Measurements from ENCODE around the gene AFF3.

AFF3 gene

DNA sequence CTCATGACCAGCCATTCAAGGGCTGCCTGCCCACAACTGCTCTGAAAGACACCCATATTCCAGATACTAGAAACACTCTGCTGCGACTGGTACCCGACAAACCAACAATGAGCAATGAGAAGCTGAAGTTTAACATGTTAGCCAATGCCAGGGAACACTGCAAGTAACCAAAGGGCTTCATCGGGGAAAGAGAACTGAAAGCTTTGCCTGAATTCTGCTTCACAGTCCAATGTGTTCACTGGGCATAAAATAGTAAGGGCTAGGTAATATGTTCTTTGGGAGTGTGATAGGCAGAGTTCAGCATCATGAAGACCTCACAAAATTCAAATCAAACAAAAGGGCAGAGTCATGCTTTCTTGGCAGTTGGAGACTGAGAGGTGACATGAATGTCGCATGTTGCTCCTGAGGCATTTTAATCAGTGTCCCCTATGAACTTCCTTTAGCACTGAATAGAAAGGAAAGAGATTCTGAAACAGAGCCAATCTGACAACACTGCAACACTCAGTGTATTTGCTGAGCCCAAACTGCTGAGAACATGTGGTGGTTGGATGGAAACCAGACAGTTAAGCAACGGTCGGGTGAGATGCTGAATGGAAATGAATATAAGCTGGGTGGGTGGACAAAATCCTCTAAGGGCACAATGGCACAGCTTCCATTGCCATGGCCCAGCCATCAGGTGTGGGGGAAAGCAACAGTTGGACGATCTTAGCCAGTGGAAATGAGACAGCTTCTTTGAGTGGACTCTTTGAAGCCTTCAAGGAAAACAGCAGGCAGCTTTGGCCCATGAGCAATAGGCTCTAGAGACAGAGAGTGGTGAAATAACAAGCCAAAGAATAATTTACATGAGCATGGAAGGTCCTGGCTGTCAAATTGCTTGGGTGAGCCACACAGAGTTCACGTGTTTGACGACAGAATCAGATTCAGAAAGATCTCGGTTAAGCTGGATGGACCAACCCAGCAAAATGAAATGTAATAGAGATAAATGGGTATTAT lies 277.5 kb downstream of the AFF3 start:
- no peak for DNase-seq (ENCODE audit: low spot score)

DNA sequence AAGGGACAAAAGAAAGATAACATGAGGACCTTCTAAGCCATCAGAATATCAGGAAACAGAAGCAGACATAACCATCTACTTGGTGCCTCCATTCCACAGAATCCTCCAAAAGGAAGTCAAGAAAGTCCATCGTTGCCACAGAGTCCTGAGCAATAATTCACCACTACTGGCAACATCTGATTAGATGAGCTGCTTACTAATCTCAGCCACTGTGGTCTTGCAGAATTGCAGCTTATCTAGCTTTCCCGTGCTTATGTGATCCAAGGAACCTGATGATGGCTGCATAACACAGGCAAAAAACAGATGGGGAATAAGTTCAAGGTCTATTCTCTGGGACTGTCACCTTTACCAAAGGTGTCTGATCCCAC lies 278.5 kb downstream of the AFF3 start:
- no peak for FAIRE-seq
- DNase-seq (ENCODE audit: low spot score): peak; percentile 58

More for the DNA sequence above, 277.5 kb downstream of the AFF3 start:
- FAIRE-seq: no peak

DNA sequence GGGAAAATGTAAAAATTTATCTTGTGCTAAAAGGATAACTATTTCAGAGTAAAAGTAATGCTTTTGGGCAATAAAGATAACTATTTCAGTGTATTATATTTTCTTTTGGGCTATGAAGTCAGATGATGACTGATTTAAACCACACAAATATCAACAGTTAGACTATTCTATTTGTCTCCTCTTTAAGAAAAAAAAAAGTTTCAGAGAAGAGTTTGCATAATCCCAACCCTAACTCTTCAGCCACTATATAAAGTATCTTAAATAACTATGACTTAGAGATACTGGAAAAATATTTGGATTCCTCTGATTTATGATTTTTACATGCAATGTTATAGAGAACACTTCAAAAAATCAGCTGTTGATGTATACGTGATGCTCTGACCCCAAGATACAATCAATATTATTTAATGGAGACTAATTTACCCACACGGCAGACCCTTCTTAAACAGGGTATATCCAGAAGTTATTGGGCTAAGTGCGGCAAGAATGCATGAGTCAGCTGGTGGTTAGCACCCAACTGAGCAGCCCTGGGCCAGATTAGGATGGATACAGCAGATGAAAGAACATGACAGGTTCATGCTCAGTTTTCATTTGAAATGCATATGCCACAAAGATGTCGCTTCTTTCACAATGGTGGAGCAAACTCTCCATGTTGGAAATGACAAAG lies 279.0 kb downstream of the AFF3 start:
- FAIRE-seq (peak; percentile 85), DNase-seq (ENCODE audit: low spot score) (peak; percentile 49)

DNA sequence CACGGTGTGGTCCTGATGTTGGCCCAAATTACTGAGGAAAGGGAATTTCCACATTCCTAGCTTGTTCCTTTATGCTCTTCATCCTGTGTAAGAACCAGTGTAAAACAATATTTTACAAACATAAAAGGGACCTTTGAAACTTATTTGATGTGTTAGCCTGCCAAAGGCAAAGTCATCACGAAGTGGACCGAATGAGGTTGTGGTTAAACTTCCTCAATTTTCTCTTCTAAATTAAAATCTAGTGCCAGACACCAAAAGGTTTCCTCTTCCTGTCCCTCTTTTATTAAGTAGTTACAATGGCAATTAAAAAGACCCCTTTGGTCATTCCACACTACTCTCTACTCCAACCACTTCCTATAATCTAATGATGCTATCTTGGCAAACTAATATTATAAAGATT lies 279.8 kb downstream of the AFF3 start:
- no peak for FAIRE-seq
- DNase-seq (ENCODE audit: low spot score): no peak

DNA sequence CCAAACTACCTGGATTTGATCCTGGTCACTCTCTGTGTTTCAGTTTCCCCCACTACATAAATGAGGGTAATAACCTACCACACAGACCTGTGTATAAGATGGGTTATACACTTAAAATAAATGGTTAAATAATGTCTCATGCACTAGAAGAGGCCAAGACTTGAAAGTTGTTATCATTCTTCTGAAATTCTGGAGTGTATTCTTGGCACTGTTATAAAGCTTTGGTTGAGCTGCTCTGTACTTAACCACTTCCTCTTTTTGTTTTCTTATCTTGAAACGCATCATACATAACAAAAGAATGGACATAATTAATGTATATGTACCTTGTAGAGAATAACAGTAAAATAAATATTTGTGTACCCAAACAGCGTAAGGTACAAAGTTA lies 281.0 kb downstream of the AFF3 start:
- FAIRE-seq (peak; percentile 57), DNase-seq (ENCODE audit: low spot score) (no peak)

DNA sequence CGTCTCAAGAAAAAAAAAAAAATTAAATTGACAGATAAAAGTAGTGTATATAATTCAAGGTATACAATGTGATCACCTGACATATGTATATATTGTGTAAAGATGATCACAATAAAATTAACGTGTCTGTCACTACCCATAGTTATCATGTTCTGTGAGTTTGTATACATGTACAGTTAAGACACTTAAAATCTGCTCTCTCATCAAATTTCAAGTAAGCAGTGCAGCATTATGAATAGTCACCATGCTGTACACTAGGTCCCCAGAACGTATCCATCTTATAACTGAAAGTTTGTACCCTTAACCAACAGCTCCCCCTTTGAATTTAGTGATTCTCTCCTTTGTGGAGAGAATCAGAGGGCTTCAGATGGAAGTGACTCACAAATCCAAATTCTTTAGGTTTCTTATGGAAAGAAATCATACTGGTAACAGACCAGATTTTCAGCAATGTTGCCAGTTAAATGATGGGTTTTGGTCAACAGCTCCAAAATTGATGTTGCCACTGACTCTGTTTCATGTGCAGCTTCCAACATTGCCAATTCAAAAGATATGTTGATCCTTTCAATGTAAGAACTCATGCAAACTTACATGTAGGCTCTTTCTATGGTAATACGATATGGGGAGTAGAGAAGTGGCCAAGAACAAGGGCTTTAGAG lies 281.5 kb downstream of the AFF3 start:
- FAIRE-seq (no peak), DNase-seq (ENCODE audit: low spot score) (no peak)

DNA sequence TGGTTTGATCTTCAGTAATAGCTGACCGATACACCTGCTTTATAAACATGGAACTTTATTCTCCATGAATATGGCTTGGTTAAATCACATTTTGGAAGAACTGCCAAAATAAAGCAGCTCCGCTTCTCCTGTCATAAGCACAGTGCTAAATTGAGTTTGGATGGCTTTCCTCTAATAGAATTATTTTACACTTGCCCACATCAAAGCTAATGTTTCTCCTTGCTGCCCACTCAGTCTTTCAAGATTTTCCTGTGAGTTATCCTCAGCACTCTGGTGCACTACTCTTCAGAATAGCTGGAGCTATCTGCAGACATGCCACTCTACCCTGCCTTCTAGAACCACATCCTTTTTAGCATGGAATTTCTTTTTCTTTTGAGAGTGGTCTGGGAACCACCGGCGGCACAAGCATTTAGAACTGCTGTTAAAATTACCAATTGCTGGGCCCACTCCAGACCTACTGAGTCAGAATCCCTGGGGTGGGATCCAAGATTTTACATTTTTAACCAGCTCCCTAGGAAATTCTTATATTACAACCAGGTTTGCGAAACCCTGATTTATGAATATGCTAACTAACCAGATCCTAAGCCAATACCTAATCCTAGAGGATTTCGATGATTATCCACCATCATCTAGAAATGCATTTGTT lies 283.3 kb downstream of the AFF3 start:
- FAIRE-seq: no peak

DNA sequence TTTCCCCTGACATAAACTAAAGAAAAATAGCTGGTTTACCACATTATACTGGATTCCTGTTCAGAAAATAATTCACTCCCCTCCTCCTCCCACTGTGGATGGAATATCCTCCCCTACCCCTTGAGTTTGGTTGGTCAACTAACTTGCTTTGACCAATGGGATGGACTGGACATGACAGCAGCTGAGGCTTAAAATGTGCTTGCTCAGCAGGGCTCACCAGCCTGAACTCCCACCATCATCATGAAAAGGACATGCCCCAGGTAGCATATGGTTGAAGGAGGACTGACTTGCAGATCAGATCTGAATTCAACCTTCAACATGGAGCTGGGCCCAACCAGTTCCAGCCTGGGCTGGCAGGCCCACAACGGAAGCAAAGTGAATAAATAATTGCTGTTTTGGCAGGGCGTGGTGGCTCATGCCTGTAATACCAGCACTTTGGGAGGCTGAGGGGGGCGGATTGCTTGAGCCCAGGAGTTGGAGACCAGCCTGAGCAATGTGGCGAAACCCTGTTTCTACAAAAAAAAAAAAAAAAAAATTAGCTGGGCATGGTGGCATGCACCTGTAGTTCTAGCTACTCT lies 284.4 kb downstream of the AFF3 start:
- DNase-seq (ENCODE audit: low spot score) (no peak), FAIRE-seq (no peak)

More for the DNA sequence above, 283.3 kb downstream of the AFF3 start:
- no peak for DNase-seq (ENCODE audit: low spot score)

DNA sequence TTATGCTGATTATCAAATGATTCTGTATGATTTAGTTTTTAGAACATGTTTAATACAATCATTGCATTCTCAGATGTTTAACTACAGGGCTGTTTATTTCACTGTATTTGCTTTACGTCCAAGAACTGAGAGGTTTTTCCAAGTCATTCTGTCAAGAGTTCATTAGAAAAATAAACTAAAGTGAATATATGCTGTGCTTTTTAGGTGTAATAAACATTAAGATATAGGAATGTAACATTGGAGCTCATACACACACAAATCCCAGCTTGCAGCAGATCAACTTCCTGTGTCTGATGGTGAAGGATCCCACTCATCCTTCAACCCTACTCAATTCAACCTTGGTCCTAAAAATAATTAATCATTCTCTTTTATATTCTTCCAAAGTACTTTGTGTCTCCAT lies 285.0 kb downstream of the AFF3 start:
- DNase-seq (ENCODE audit: low spot score): no peak
- FAIRE-seq: peak; percentile 52

DNA sequence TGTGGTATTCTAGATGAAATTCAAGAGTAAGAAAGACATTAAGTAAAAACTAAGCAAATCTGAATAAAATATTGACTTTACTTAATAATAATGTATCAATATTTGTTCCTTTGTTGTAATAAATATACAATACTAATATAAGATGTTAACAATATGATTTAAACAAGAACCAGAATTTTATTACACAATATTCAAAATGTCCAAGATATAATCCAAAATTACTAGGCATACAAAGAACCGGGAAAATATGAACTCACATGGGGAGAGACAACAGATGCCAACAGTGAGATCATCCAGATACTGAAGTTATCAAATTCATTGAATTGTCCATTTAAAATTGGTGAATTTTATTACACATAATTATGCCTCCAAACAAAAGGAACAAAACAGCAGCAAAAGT lies 286.3 kb downstream of the AFF3 start:
- DNase-seq (ENCODE audit: low spot score): no peak
- FAIRE-seq: peak; percentile 42

DNA sequence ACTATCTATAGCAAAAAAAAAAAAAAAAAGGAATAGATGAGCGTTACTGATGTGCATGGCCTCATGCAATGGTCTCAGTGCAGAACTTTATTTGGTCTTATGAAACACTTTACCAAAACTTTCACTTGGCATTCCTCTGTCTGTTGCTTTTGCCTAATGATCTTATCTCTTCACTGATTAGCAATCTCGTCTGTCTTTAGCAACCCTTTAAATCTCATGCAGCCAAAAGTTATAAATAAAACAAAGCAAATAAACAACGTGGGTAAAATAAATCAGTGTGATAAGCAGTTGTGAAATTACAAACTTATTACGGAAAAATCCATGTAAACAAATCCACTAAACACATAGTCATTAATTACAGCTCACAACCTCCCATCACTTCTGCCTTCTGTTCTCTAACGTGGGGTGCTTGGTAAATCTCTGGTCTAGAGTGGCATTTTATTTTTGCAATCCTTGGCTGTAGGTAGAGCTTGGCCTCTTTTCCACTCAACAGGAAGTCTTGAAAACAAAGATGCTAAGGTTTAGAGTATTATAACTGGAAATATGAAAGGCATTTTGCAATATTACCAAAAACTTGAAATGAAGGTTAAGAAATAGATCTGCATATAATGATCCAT lies 288.0 kb downstream of the AFF3 start:
- FAIRE-seq (no peak), DNase-seq (ENCODE audit: low spot score) (no peak)

DNA sequence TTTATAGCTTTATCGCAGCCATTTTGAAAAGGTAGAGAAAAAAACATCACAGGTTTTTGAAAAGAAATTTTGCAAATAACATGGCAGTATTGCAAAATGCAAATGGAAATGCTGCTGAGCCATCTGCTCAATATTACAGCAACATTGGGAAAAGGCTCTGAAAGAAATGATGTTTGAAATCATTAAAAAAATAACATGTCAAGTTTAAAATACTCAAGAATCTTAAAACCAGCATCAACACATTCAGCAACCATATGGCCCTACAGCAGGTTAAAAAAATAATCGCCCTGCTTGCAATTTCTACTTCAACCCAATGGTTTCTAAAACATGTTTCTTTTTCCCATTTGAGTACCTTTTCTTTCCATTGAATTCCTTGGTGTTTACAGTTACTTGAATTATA lies 289.4 kb downstream of the AFF3 start:
- FAIRE-seq (no peak), DNase-seq (ENCODE audit: low spot score) (no peak)

DNA sequence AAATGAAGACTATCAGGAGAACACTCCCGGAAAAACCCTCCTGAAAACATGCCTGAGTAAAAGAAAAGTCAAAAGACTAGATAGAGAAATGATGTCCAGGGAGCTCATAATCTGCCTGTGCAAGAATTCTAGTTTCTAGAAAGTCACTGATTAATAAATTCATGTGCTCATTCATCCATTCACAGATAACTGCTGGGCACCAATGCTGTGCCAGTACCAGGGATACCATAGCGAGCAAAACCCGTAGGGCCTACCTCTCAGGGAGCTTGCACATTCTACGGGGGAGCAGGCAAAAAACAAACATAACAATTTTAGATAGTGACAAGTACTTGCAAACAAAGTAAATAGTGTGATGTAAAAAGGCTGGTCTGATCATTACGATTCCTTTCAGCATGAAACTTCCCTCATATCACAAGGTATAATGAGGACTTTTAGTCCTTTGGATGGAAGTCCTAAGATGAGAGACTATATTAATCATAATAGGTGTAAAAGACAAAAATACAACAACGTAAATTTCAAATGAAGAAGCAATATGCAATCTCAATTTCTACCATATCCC lies 289.9 kb downstream of the AFF3 start:
- FAIRE-seq (peak; percentile 91), DNase-seq (ENCODE audit: low spot score) (peak; percentile 55)

DNA sequence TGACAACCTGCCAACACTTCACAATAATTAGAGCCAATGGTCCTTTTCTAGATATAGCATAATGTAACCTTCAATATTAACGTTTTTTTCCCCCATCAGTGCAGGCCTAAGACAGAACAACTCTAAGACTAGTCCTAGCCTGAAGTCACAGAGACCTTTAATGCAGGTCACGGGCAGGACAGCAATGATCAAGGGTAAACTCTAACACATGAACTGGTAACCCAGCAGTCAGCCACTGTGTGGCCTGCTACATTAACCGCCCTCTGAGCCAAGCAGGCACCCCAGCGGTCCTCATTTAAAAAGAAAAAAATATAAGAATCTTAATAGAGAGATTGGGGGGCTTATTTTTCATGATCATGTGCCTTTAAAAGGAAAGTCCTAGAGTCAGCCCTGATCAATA lies 290.6 kb downstream of the AFF3 start:
- DNase-seq (ENCODE audit: low spot score): no peak
- FAIRE-seq: peak; percentile 20

DNA sequence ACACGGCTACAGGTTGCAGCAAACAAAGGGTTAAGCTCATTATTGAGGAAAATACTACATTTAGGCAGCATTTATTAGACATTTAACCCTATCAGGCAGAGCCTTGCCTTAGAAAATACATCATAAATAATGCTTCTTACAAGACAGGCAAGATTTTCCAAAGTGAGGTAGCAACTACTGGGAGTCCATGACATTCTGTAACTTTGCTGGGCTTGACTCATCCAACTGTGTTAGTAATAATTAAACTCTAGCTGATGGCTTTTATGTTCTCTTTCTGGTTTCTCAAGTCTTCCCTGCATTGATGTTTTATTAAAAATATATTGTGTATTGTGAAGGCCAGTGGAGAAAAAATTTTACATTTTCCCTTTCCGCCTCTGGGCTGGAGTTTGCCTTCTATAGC lies 291.3 kb downstream of the AFF3 start:
- DNase-seq (ENCODE audit: low spot score) (peak; percentile 83), FAIRE-seq (peak; percentile 97)

DNA sequence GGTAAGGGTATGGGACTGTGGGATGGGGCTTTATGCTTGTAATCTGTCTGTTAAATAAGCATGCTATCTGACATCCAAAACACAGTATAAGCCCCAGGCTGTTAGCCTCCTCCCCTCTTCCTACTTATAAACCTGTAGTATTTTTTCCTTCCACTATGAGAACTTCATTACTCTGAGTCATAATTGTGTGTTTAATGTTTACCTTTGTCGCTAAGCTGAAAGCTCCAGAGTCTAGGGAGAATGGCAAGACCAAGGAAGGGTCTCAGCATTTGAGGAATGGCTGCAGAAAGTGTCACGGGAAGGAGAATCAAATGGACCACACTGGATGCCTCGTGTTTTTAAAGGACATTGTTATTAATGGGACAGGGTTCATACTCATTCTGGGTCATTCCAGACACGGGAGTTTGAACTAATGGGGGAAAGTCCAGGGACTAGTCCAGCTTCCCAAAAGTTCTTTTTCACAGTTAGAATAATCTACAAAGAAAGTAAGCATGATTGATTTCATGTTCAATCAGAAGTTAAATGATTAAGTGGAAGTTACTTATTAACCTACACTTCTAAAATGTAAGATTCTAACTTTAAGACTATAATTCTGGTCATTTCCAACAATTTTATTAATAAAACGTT lies 292.2 kb downstream of the AFF3 start:
- no peak for FAIRE-seq

DNA sequence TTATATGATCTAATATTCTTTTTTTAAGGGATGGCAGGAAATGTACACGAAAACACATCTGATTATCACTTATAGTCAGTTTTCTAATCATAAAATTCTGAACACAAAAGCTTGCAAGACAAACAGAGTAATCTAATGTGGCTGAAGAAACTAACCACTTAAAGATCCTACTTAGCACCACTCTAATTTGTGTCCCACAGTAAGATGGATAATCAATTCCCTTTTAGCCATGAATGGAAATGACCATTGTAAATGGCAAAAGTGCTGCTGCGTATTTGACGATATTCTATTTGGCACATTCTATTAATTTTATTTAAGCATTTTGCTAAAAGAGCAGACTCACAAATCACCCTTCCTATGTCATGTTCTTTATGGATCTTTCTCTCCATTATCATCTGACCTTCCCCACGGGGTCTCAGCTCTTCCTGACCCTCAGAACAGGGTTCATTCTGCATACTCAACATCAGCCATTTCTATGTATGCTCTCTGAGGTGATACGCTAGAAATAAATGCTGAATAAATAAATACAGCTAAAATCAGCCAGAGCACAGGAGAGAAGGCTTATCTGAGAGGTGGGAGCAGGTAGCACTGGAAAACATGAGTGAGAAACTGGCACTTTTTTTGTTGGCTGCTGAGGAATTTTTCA lies 295.8 kb downstream of the AFF3 start:
- no peak for FAIRE-seq
- no peak for DNase-seq (ENCODE audit: low spot score)

More for the DNA sequence above, 292.2 kb downstream of the AFF3 start:
- DNase-seq (ENCODE audit: low spot score): peak; percentile 93

DNA sequence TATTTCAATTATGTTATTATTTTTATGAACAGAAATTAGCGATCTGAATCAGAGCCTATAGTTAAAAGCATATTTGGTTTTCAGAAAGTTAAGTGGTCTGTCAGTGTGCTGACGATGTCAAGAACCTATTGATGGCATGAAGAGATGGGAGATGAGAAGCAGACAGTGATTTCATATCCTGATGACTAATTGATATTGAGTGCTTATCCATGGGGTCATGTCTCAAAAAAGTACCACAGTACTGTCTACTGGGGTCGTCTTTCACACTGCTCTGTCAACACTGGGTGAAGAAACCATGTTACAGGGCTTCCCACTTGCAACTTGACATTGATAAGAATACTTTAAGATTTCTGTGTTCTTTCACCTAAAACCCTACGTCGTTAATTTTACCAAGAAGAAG lies 297.1 kb downstream of the AFF3 start:
- DNase-seq (ENCODE audit: low spot score) (peak; percentile 37), FAIRE-seq (no peak)

DNA sequence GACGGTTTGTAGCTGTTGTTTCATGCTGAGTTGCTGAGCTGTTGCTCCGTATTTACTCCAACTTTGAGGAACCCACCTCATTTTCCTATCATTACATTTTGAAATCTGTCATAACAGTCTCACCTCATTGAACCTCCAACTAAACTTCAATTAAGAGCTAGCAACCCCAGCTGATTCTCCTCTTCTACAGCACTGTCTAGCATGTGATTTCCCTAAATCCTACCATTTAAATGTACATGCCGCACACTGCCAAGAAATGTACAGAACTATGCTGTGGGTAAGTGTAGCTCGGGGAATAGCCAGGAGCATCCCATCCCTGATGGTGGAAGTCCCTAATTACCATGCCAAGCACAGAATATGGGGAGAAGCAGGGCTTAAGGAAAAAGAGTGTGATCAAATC lies 299.9 kb downstream of the AFF3 start:
- FAIRE-seq: no peak
- DNase-seq (ENCODE audit: low spot score): no peak
